ENCODE data around the gene CAMP. TPM values are rescaled to one million over a fixed set of nuclear protein-coding genes. Genes with fewer than 3 reads are reported as not detected.

CAMP gene
- total RNA-seq, 4 donors from 2014 or later, result 0.63 TPM; not detected in 3

GRCh38 chr3:48215019-48215418 lies 8.3 kb upstream of the CAMP start:
- TF ChIP-seq EP300 (IDR thresholded peaks at IDR 0.05) (no peak), POLR2A (IDR thresholded peaks at IDR 0.05) (no peak), CTCF (IDR thresholded peaks at IDR 0.05) (no peak)
- peak overlapping the region; percentile 43 to 77 (median 61) for H3K27ac ChIP-seq
- 68 to 70% methylated on average over 3 of the region's 3 CpGs for WGBS, 2 donors
- no peaks in the 10 kb centered on the region for H3K36me3 ChIP-seq
- H3K27me3 ChIP-seq, result no peaks in the 10 kb centered on the region
- H3K9me3 ChIP-seq, result no peaks in the 10 kb centered on the region
- peaks cover 0 to 24% (median 13%) of the 10 kb centered on the region in 4 donors for H3K4me1 ChIP-seq
- DNase-seq (ENCODE audit: low spot score in 2 of 2), result peak; percentile 65 to 72
- no peak overlapping the region for H3K4me3 ChIP-seq

- H3K9me3 ChIP-seq, result no peaks in the 10 kb centered on the region
- no peak overlapping the region for H3K4me3 ChIP-seq
- no peaks in the 10 kb centered on the region for H3K27me3 ChIP-seq
- H3K4me1 ChIP-seq, result peaks cover 0 to 24% (median 13%) of the 10 kb centered on the region in 4 donors
- TF ChIP-seq EP300 (IDR thresholded peaks at IDR 0.05) (peak; percentile 22 to 57), CTCF (IDR thresholded peaks at IDR 0.05) (no peak)
- H3K36me3 ChIP-seq, result no peaks in the 10 kb centered on the region
- DNase-seq (ENCODE audit: low spot score in 2 of 2), result peak in 1 of 2 donors; percentile 87
- 26 to 28% methylated on average over 4 of the region's 4 CpGs for WGBS, 2 donors
- peak overlapping the region; percentile 43 to 77 (median 61) for H3K27ac ChIP-seq
Measured at GRCh38 chr3:48215466-48215865, 7.8 kb upstream of the CAMP start.

- no peak for TF ChIP-seq CTCF (IDR thresholded peaks at IDR 0.05)
- TF ChIP-seq EP300 (IDR thresholded peaks at IDR 0.05), result no peak
- no peak for TF ChIP-seq POLR2A (IDR thresholded peaks at IDR 0.05)
- Histone ChIP-seq H3K4me1 (peaks cover 0 to 24% (median 13%) of the 10 kb centered on the region in 4 donors), H3K27me3 (no peaks in the 10 kb centered on the region), H3K9me3 (no peaks in the 10 kb centered on the region), H3K36me3 (no peaks in the 10 kb centered on the region), H3K27ac (peak overlapping the region in 3 of 4 donors; percentile 51 to 77 (median 71)), H3K4me3 (no peak overlapping the region)
- DNase-seq (ENCODE audit: low spot score in 2 of 2), result peak; percentile 44 to 71
- WGBS, 2 donors, result 35 to 46% methylated on average over 5 of the region's 5 CpGs
Measured at GRCh38 chr3:48215876-48216275, 7.4 kb upstream of the CAMP start.

GRCh38 chr3:48217449-48217848 lies 5.8 kb upstream of the CAMP start:
- H3K4me3 ChIP-seq, result no peak overlapping the region
- no peak overlapping the region for H3K27ac ChIP-seq
- no peaks in the 10 kb centered on the region for H3K9me3 ChIP-seq
- TF ChIP-seq CTCF (IDR thresholded peaks at IDR 0.05), result no peak
- TF ChIP-seq EP300 (IDR thresholded peaks at IDR 0.05), result peak in 1 of 2 donors; percentile 34
- TF ChIP-seq POLR2A (IDR thresholded peaks at IDR 0.05), result no peak
- DNase-seq (ENCODE audit: low spot score in 2 of 2), result peak in 1 of 2 donors; percentile 26
- no peaks in the 10 kb centered on the region for H3K36me3 ChIP-seq
- no peaks in the 10 kb centered on the region for H3K27me3 ChIP-seq
- 88 to 89% methylated on average over 4 of the region's 4 CpGs for WGBS, 2 donors
- peaks cover 0 to 24% (median 13%) of the 10 kb centered on the region in 4 donors for H3K4me1 ChIP-seq

- 88% methylated on average over 5 of the region's 5 CpGs for WGBS, 2 donors
- Histone ChIP-seq H3K27ac (no peak overlapping the region), H3K4me1 (peaks cover 0 to 24% (median 13%) of the 10 kb centered on the region in 4 donors), H3K27me3 (no peaks in the 10 kb centered on the region), H3K4me3 (no peak overlapping the region), H3K36me3 (no peaks in the 10 kb centered on the region), H3K9me3 (no peaks in the 10 kb centered on the region)
- no peak for TF ChIP-seq POLR2A (IDR thresholded peaks at IDR 0.05)
- DNase-seq (ENCODE audit: low spot score in 2 of 2), result no peak
Measured at GRCh38 chr3:48218537-48218936, 4.8 kb upstream of the CAMP start.

- no peak for DNase-seq (ENCODE audit: low spot score in 2 of 2)
- no peak overlapping the region for H3K4me3 ChIP-seq
- H3K27ac ChIP-seq, result no peak overlapping the region
- no peaks in the 10 kb centered on the region for H3K36me3 ChIP-seq
- peaks cover 0 to 21% (median 13%) of the 10 kb centered on the region in 4 donors for H3K4me1 ChIP-seq
- H3K9me3 ChIP-seq, result no peaks in the 10 kb centered on the region
- TF ChIP-seq POLR2A (IDR thresholded peaks at IDR 0.05) (no peak), EP300 (IDR thresholded peaks at IDR 0.05) (no peak), CTCF (IDR thresholded peaks at IDR 0.05) (no peak)
- H3K27me3 ChIP-seq, result no peaks in the 10 kb centered on the region
- 69 to 91% methylated on average over 3 of the region's 3 CpGs for WGBS, 2 donors
Measured at GRCh38 chr3:48219543-48219942, 3.8 kb upstream of the CAMP start.
